ENCODE results near the gene OR2T29.

- TF ChIP-seq EP300 (IDR thresholded peaks at IDR 0.05; ENCODE audit: borderline replicate concordance) (no peak), RAD21 (IDR thresholded peaks at IDR 0.05; ENCODE audit: low read depth) (no peak), TCF12 (IDR thresholded peaks at IDR 0.05; ENCODE audit: low read depth) (no peak), REST (IDR thresholded peaks at IDR 0.05; ENCODE audit: low read depth) (no peak), MAX (IDR thresholded peaks at IDR 0.05) (no peak), EGR1 (IDR thresholded peaks at IDR 0.05) (no peak)
These were observed 40.7 kb downstream of the OR2T29 start for GRCh38 chr1:248521856-248522255.
